Smooth muscle cell (in vitro differentiated cells): ENCODE data around the gene MAPKAP1. TPM values are rescaled to one million over a fixed set of nuclear protein-coding genes. Genes with fewer than 3 reads are reported as not detected.

Experiments used
- DNase-seq: peaks from one replicate; lab custom pipeline; 2025; ENCODE audit not compliant: unreplicated experiment; lab: John Stamatoyannopoulos, UW
- H2AFZ ChIP-seq: fragments of 200-600 bp; sonication (generic); 2 replicates; pipeline ENCODE4 v1.6.0; 2016; ENCODE audit warnings: antibody characterized with exemption, low read depth, mild to moderate bottlenecking
- H3F3A ChIP-seq: fragments of 200-600 bp; sonication (generic); 2 replicates; pipeline ENCODE4 v1.6.0; 2017; ENCODE audit warnings: antibody characterized with exemption, low read depth
- H3K27ac ChIP-seq: fragments of 200-600 bp; sonication (generic); 2 replicates; pipeline ENCODE4 v1.5.1; 2016; ENCODE audit warnings: low read depth, mild to moderate bottlenecking
- H3K27me3 ChIP-seq: fragments of 200-600 bp; sonication (generic); 2 replicates; pipeline ENCODE4 v1.6.1; 2016; ENCODE audit warnings: low read depth, mild to moderate bottlenecking
- H3K36me3 ChIP-seq: fragments of 200-600 bp; sonication (generic); 2 replicates; pipeline ENCODE4 v1.5.1; 2016; ENCODE audit warnings: low read depth
- H3K4me1 ChIP-seq: fragments of 200-600 bp; sonication (generic); 2 replicates; pipeline ENCODE4 v1.5.1; 2016; ENCODE audit warnings: low read depth
- H3K4me2 ChIP-seq: fragments of 200-600 bp; sonication (generic); 2 replicates; pipeline ENCODE4 v1.6.0; 2016; ENCODE audit warnings: mild to moderate bottlenecking
- H3K4me3 ChIP-seq: fragments of 200-600 bp; sonication (generic); 2 replicates; pipeline ENCODE4 v1.5.1; 2016; ENCODE audit warnings: mild to moderate bottlenecking
- H3K79me2 ChIP-seq: fragments of 200-600 bp; sonication (generic); 2 replicates; pipeline ENCODE4 v1.6.0; 2016; ENCODE audit warnings: low read depth, mild to moderate bottlenecking
- H3K9ac ChIP-seq: fragments of 200-600 bp; sonication (generic); 2 replicates; pipeline ENCODE4 v1.6.0; 2016; ENCODE audit warnings: low read depth
- H3K9me3 ChIP-seq: fragments of 200-600 bp; sonication (generic); replicated peaks from 2 replicates; pipeline ENCODE4 v1.5.1; 2016; ENCODE audit warnings: low read depth
- H4K20me1 ChIP-seq: fragments of 200-600 bp; sonication (generic); 2 replicates; pipeline ENCODE4 v1.6.0; 2016; ENCODE audit warnings: low read depth
- CTCF ChIP-seq: fragments of 200-600 bp; sonication (generic); IDR thresholded peaks from 2 replicates; pipeline ENCODE4 v1.5.1; 2017; ENCODE audit warnings: borderline replicate concordance, mild to moderate bottlenecking, antibody characterized with exemption; ENCODE audit not compliant: insufficient read depth, poor library complexity, severe bottlenecking
- WGBS: methylation state at CpG from one replicate; pipeline ENCODE4 v1.1.7; 2016; ENCODE audit warnings: low lambda C conversion rate; 5-methylcytosine and 5-hydroxymethylcytosine counted together
- polyA plus RNA-seq: library from polyadenylated mRNA; unstranded; fragments of >200 nt; fragmentation: Nextera tagmentation; extraction: Ambion mirVana; gene quantifications from 2 replicates; pipeline ENCODE4 v1.2.1, GENCODE V29; 2016
- total RNA-seq: library from RNA; depleted of rRNA; stranded (reverse); fragments of >200 nt; gene quantifications from 2 replicates; pipeline ENCODE4 v1.2.3, GENCODE V29; 2014

The MAPKAP1 gene
- total and polyA plus RNA-seq, 2 experiments from 2014 or later, result 50.1 to 74.5 TPM

DNA sequence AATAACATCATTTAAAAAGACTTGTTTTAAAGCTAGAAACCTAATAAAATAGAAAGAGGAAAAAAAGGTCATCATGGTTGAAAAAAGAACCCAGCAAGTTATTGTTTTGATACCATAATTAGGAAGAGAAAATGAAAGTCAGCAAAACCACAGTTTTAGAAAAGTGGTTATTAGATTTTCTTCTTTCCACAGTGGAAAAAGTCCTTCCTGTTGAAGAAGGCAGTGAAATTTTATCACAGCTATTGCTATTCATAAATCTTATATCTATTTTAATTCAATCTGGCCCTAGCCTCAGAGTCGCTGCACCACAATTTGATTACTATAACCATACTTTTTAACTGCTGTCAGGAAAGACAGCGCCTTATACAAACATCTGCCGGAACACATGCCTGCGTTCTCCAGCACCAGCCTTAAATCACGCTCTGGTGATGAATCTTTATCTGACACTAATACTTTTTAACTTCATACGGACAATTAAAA, 60.3 kb downstream of the MAPKAP1 start:
- H3K4me1 ChIP-seq, result peaks cover 36% of the 10 kb centered on the region
- peaks cover 5% of the 10 kb centered on the region for H3F3A ChIP-seq
- H3K9me3 ChIP-seq, result no peaks in the 10 kb centered on the region
- H3K27me3 ChIP-seq, result no peaks in the 10 kb centered on the region
- no peaks in the 10 kb centered on the region for H3K36me3 ChIP-seq
- H3K4me2 ChIP-seq, result no peak overlapping the region
- 86% methylated on average over 6 of the region's 6 CpGs for WGBS
- peaks cover 8% of the 10 kb centered on the region for H4K20me1 ChIP-seq
- H3K4me3 ChIP-seq, result no peak overlapping the region
- DNase-seq, result no peak
- H3K79me2 ChIP-seq, result peaks cover 6% of the 10 kb centered on the region
- no peak overlapping the region for H2AFZ ChIP-seq
- H3K9ac ChIP-seq, result no peak overlapping the region
- H3K27ac ChIP-seq, result no peak overlapping the region
- no peak for TF ChIP-seq CTCF

DNA sequence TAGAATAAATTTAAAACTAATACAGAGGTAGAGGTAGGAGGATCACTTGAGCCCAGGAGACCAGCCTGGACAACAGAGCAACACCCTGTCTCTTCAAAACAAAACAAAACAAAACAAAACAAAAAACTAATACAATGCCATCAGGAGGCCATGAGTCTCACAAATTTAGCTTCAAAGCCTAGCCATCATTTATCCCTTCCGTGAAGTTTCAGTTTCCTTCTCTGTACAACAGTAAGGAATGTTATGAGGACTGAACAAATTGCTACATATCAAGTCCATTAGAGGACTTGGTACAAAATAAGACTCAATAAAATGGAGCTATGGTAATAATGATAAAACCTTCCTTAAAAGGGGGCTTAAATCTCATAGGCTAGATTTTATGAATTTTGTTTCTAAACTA, 60.8 kb downstream of the MAPKAP1 start:
- no peak overlapping the region for H3K4me2 ChIP-seq
- no peaks in the 10 kb centered on the region for H3K27me3 ChIP-seq
- WGBS, result 93% methylated on average over 1 of the region's 1 CpG

DNA sequence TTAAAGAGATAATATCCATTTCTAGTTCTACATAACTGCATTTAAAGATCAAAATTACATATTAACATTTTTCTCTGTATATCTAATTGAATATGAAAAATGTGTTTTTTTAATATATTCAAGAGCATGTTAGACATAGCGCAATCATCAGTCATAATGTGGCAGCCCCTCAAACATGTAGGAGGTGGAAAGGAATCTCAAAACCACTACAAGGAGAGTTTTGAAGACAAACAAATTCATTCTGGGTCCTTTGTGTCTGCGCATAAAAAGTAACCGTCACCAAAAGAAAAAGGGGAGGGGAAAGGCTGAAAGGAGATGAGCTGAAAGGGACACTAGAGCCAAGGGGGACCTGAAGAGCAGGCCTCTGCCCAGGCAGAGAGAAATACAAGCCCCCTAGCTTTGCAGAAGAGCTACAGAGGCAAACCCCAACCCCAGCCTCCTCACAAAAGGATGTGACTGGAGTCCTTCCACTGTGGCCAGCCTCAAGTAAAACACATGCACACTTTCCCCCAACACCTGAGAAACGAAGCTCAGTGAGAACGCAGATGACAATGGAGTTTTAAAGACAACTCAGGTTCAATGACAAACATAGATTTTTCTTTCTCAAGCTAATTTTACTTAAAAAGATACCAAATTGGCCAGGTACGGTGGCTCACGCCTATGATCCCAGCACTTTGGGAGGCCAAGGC, 62.0 kb downstream of the MAPKAP1 start:
- H3K36me3 ChIP-seq, result no peaks in the 10 kb centered on the region
- H3K9ac ChIP-seq, result no peak overlapping the region
- no peak overlapping the region for H3K4me3 ChIP-seq
- no peak for DNase-seq
- H3K4me1 ChIP-seq, result peaks cover 28% of the 10 kb centered on the region
- no peaks in the 10 kb centered on the region for H3K27me3 ChIP-seq
- no peak overlapping the region for H2AFZ ChIP-seq
- H3K9me3 ChIP-seq, result no peaks in the 10 kb centered on the region
- H3K27ac ChIP-seq, result peak overlapping the region; percentile 27
- 87% methylated on average over 7 of the region's 7 CpGs for WGBS
- H3K4me2 ChIP-seq, result no peak overlapping the region
- no peaks in the 10 kb centered on the region for H3F3A ChIP-seq
- no peak for TF ChIP-seq CTCF
- peaks cover 13% of the 10 kb centered on the region for H3K79me2 ChIP-seq
- peaks cover 18% of the 10 kb centered on the region for H4K20me1 ChIP-seq

More for the DNA sequence above, 60.8 kb downstream of the MAPKAP1 start:
- Histone ChIP-seq H2AFZ (no peak overlapping the region), H3K36me3 (no peaks in the 10 kb centered on the region), H3K4me1 (peaks cover 36% of the 10 kb centered on the region), H3F3A (peaks cover 5% of the 10 kb centered on the region), H4K20me1 (peaks cover 10% of the 10 kb centered on the region), H3K9ac (no peak overlapping the region), H3K4me3 (no peak overlapping the region), H3K9me3 (no peaks in the 10 kb centered on the region), H3K27ac (no peak overlapping the region), H3K79me2 (peaks cover 9% of the 10 kb centered on the region)
- TF ChIP-seq CTCF, result no peak
- DNase-seq, result no peak

- no peak for TF ChIP-seq CTCF
- no peaks in the 10 kb centered on the region for H3F3A ChIP-seq
- H4K20me1 ChIP-seq, result peaks cover 32% of the 10 kb centered on the region
- no peaks in the 10 kb centered on the region for H3K36me3 ChIP-seq
- no peaks in the 10 kb centered on the region for H3K27me3 ChIP-seq
- 97% methylated on average over 1 of the region's 1 CpG for WGBS
- peaks cover 16% of the 10 kb centered on the region for H3K79me2 ChIP-seq
- no peak overlapping the region for H3K27ac ChIP-seq
- H3K9ac ChIP-seq, result no peak overlapping the region
- H2AFZ ChIP-seq, result no peak overlapping the region
- peaks cover 17% of the 10 kb centered on the region for H3K4me1 ChIP-seq
- no peak overlapping the region for H3K4me2 ChIP-seq
- H3K4me3 ChIP-seq, result no peak overlapping the region
- DNase-seq, result no peak
- H3K9me3 ChIP-seq, result no peaks in the 10 kb centered on the region
These were observed 64.7 kb downstream of the MAPKAP1 start for GRCh38 chr9:125642311-125642710.
